ENCODE measurements around the gene TRIM75.
"Not testable (repeated sequence)": the region's sequence is repeated elsewhere in the genome, so short reads cannot be mapped to it uniquely, and the experiment has no call there.

Gene TRIM75
- 0 reads per million in 4 donors for total RNA-seq

- no peak for DNase-seq
Measured at GRCh38 chr4:165053645-165054044, at the start of gene TRIM75. TSS of gene TRIM75 (plus strand) at chr4:165053866. CDS start at chr4:165059148, 5,282 bp downstream.

DNA sequence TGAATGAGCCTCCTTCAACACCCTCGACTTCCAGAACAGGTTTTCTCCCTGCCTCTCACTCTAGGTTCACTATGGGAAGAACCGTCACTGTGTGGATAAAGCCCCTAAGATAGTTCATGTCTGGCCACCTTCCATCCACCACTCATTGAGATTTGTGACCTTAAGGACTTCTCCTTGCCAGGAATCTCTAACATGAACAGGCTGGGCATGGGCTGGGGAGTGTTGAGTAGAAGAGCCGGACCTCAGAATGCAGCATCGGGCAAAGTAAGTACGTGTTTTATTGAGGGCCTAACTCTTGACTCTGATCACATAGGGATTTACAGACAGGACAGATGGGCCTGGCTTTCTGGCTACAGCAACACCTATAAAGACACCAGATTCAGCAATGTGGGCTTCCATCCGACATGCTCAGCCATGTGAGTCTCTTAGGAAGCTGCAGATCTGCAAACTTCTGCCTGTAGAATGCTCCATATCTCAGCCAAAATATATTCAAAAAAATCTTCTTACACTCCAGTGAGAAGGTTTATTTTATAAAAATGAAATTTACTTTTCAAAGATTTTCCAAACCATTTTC is 48.2 kb upstream of the TRIM75 start:
- DNase-seq = no peak

- DNase-seq = no peak
Measured at GRCh38 chr4:165006456-165006855, 47.2 kb upstream of the TRIM75 start.

DNA sequence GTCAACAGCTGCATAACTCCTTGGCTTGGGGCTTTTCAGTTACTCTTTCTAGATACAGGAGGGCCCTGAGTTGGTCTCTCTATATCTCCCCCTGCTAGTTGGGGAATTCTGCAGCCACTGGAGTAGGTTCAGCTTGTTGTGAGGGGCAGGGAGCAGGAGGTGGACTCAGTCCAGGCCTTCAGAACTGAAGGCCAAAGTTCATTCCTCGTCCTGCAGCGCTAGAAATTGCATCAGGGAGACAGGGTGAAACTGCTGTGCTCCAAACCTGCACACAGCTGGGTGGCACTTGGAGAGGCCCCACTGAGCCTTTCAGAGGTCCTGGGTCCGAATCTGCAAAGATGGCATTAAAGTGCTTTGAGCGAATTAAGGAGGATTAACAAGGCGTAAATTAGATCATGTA is 46.8 kb upstream of the TRIM75 start:
- no peak for DNase-seq

- peak in 1 of 5 donors; percentile 75 for DNase-seq
Measured at GRCh38 chr4:165009493-165010227, 44.0 kb upstream of the TRIM75 start.

DNA sequence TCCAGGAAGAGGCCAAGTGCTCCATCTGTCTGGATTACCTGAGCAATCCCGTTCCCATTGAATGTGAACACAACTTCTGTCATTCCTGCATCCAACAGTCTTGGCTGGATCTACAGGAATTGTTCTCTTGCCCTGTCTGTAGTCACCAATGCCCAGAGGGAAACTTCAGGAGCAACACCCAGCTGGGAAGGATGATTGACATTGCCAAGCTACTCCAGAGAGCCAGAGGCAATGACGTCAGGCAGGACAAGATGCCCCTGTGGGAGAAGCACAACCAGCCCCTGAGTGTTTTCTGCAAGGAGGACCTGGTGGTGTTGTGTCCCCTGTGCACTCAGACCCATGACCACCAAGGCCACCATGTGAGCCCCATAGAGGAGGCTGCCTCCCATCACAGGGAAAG is 43.2 kb upstream of the TRIM75 start:
- no peak for DNase-seq

- DNase-seq = no peak
Measured at GRCh38 chr4:165010991-165011390, 42.7 kb upstream of the TRIM75 start.

GRCh38 chr4:165011403-165011802 is 42.3 kb upstream of the TRIM75 start:
- DNase-seq = no peak

DNA sequence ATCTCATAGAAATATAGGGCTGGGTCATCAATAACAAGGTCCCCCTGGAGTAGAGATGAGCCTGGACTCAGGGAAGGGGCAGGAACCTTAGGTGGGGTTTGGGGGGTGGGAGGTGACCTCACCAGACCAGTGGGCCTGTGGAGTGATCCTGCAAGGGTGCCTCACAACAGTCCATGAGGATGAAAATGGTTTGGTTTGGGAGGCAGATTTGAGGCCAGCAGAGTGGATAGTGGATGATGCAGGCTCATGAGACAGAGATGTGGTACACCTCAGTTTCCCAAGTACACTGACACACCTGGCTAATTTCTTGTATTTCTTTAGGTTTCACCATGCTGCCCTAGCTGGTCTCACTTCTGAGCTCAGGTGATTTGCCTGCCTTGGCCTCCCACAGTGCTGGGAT is 40.0 kb upstream of the TRIM75 start:
- DNase-seq = no peak

- DNase-seq = peak in 1 of 5 donors; percentile 8
Measured at GRCh38 chr4:165016971-165017370, 36.7 kb upstream of the TRIM75 start.

GRCh38 chr4:165019995-165020394 is 33.7 kb upstream of the TRIM75 start:
- DNase-seq = not testable (repeated sequence)

- DNase-seq = not testable (repeated sequence)
Measured at GRCh38 chr4:165025782-165026181, 27.9 kb upstream of the TRIM75 start.

GRCh38 chr4:165027762-165028402 is 25.8 kb upstream of the TRIM75 start:
- no peak for DNase-seq

- DNase-seq = no peak
Measured at GRCh38 chr4:165031436-165032211, 22.0 kb upstream of the TRIM75 start, which contains the start of gene TRIM60. TSS of gene TRIM60 (plus strand) at chr4:165031999. CDS start at chr4:165040073, 8,074 bp downstream.

DNA sequence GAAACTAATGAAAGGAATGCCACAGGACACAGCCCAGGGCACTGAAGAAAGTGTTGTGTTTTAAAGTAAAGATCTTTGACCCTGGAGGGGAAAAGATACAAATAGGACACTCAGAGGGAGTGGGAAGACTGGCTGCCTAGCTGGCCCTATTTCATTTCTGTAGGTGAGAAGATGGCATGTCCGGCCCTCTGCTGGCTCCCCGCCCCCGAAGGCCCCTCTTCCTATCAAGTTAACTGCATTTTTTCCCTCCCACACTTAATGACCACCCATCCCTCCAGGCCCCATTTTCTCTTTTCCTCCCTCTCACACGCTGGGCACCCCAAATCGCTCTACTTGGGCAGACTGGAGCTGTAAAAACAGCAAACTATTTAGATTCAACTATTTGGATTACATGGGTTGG is 5.5 kb upstream of the TRIM75 start:
- DNase-seq = no peak

DNA sequence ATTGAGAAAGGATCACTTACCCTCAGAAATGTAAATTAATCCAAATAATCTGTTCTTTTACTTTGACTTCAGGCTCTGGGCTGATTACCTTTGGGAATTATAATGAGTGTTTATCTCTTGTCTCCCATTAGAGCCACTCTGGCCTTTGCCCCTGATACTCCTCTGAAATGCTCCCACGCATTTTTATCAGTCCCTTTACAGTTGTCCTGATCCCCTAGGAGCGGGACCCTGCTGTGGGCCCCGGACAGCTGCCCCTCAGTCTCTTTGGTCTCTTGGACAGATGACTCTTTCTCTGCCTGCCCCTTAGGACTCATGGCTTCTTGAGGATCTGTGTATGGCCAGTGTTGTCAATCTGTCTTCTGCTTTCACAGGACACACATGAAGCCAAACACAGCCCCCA is 1.0 kb upstream of the TRIM75 start:
- DNase-seq = no peak

DNA sequence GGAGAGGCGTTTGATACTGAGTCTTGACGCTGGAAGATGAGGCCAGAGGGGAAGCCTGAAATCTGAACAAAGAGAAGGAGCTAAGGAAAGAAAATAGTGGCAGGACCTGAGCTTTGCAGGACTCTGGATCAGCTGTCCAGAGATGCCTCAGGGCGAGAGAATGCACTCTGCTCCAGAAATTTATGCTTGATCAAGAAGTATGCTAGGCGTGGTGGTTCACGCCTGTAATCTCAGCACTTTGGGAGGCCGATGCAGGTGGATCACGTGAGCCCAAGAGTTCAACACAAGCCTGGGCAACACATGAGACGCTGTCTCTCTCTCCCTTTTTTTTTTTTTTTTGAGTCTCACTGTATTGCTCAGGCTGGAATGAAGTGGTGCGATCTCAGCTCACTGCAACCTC is 1.9 kb downstream of the TRIM75 start:
- no peak for DNase-seq

GRCh38 chr4:165058666-165059065 is 5.0 kb downstream of the TRIM75 start:
- no peak for DNase-seq

- DNase-seq = no peak
Measured at GRCh38 chr4:165059386-165059785, 5.7 kb downstream of the TRIM75 start.

- DNase-seq = no peak
Measured at GRCh38 chr4:165060938-165061337, 7.3 kb downstream of the TRIM75 start.

- DNase-seq = no peak
Measured at GRCh38 chr4:165070560-165070959, 16.9 kb downstream of the TRIM75 start.

- DNase-seq = not testable (repeated sequence)
Measured at GRCh38 chr4:165073346-165073745, 19.7 kb downstream of the TRIM75 start.

GRCh38 chr4:165077034-165077578 is 23.4 kb downstream of the TRIM75 start:
- DNase-seq = no peak
